Mesodermal cell (in vitro differentiated cells): ENCODE measurements around the gene GPX7.

Source experiments
- H3K27ac ChIP-seq: 2 replicates; pipeline ENCODE4 v1.7.0; 2013; ENCODE audit warnings: mild to moderate bottlenecking, low read depth, low read length, moderate library complexity; ENCODE audit not compliant: severe bottlenecking
- H3K36me3 ChIP-seq: 2 replicates; pipeline ENCODE4 v1.7.1; 2013; ENCODE audit warnings: mild to moderate bottlenecking, low read length, moderate library complexity; ENCODE audit not compliant: control insufficient read depth, insufficient read depth
- H3K4me1 ChIP-seq: one replicate; pipeline ENCODE4 v1.7.1; 2013; ENCODE audit warnings: mild to moderate bottlenecking, low read length; ENCODE audit not compliant: insufficient read depth, control insufficient read depth, poor library complexity, severe bottlenecking
- H3K4me3 ChIP-seq: 2 replicates; pipeline ENCODE4 v1.7.0; 2013; ENCODE audit warnings: low read length, control low read depth, mild to moderate bottlenecking; ENCODE audit not compliant: insufficient read depth, poor library complexity, severe bottlenecking; ENCODE audit errors: extremely low read depth
- H3K9me3 ChIP-seq: 2 replicates; pipeline ENCODE4 v1.7.1; 2013; ENCODE audit warnings: mild to moderate bottlenecking, low read length, moderate library complexity; ENCODE audit not compliant: control insufficient read depth
- WGBS, 2 experiments: methylation state at CpG; one replicate each; pipeline ENCODE4 v1.1.5; 2013; ENCODE audit warnings: missing lambda C conversion rate in 2 of 2; ENCODE audit not compliant: insufficient coverage in 2 of 2; 5-methylcytosine and 5-hydroxymethylcytosine counted together

Gene GPX7

GRCh38 chr1:52641307-52641706 is 39.1 kb downstream of the GPX7 start:
- WGBS, 2 experiments, result 87 to 100% methylated on average over 2 to 3 of the region's 4 CpGs
- H3K4me1 ChIP-seq, result peaks cover 22% of the 10 kb centered on the region

GRCh38 chr1:52645261-52645660 is 43.1 kb downstream of the GPX7 start:
- no peak overlapping the region for H3K27ac ChIP-seq
- H3K9me3 ChIP-seq, result no peaks in the 10 kb centered on the region
- H3K4me1 ChIP-seq, result peaks cover 5% of the 10 kb centered on the region
- H3K36me3 ChIP-seq, result no peaks in the 10 kb centered on the region
- 71 to 80% methylated on average over 2 to 3 of the region's 6 CpGs for WGBS, 2 experiments
- H3K4me3 ChIP-seq, result no peak overlapping the region

More at GRCh38 chr1:52641307-52641706, 39.1 kb downstream of the GPX7 start:
- H3K36me3 ChIP-seq, result no peaks in the 10 kb centered on the region
- H3K4me3 ChIP-seq, result no peak overlapping the region
- no peak overlapping the region for H3K27ac ChIP-seq
- H3K9me3 ChIP-seq, result no peaks in the 10 kb centered on the region

GRCh38 chr1:52651904-52652303 is 49.7 kb downstream of the GPX7 start:
- Histone ChIP-seq H3K9me3 (no peaks in the 10 kb centered on the region), H3K4me1 (no peaks in the 10 kb centered on the region), H3K4me3 (no peak overlapping the region), H3K36me3 (no peaks in the 10 kb centered on the region), H3K27ac (no peak overlapping the region)
- 71 to 88% methylated on average over 1 of the region's 1 CpG for WGBS, 2 experiments

- WGBS, 2 experiments, result 100% methylated on average over 2 to 3 of the region's 5 CpGs
- H3K9me3 ChIP-seq, result no peaks in the 10 kb centered on the region
- no peak overlapping the region for H3K27ac ChIP-seq
- H3K36me3 ChIP-seq, result no peaks in the 10 kb centered on the region
- no peaks in the 10 kb centered on the region for H3K4me1 ChIP-seq
- H3K4me3 ChIP-seq, result no peak overlapping the region
Measured at GRCh38 chr1:52653207-52653849, 51.2 kb downstream of the GPX7 start.

GRCh38 chr1:52654063-52654462 is 51.9 kb downstream of the GPX7 start:
- Histone ChIP-seq H3K9me3 (no peaks in the 10 kb centered on the region), H3K4me1 (no peaks in the 10 kb centered on the region), H3K4me3 (no peak overlapping the region), H3K36me3 (no peaks in the 10 kb centered on the region), H3K27ac (no peak overlapping the region)

- no peaks in the 10 kb centered on the region for H3K9me3 ChIP-seq
- H3K27ac ChIP-seq, result no peak overlapping the region
- no peaks in the 10 kb centered on the region for H3K36me3 ChIP-seq
- 100% methylated on average over 3 of the region's 3 CpGs; no CpG with 5 or more reads in 1 of the 2 experiments for WGBS, 2 experiments
- no peak overlapping the region for H3K4me3 ChIP-seq
- peaks cover 12% of the 10 kb centered on the region for H3K4me1 ChIP-seq
Measured at GRCh38 chr1:52657702-52658101, 55.5 kb downstream of the GPX7 start.
